Measurements from ENCODE around the gene SUMO3.

DNA sequence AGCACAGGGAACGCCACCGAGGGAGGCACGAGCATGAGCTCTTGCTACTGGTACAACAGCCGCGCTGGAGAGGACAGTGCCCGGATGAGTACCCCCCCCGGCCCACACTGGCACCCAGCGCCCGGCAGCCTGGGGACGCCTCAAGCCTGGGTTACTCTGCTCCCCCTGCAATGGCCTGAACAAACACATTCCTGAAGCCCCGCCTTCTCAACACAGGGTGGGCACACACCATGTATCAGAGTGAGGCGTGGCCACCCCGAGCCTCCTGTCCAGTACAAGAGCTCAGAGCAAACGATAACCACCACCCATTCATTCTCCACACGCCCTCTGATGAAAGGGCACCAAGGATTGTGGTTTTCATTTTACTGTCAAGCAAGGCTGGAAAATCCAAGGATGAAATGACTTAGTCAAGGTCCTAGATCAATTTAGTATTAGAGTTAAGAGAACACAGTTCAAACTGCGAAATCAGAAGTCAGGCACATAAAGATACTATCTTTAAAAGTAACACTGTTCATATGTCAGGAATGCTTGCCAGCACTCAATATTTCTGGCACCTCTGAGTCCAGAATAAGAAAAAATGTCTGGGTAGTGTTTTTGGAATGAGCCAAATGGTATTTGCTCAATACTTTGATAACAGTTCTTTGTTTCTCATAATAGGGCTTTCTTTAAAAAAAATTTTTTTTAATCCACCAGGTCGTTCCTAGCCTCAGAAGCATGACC lies 38.3 kb downstream of the SUMO3 start:
- TF ChIP-seq, protein P1, sequence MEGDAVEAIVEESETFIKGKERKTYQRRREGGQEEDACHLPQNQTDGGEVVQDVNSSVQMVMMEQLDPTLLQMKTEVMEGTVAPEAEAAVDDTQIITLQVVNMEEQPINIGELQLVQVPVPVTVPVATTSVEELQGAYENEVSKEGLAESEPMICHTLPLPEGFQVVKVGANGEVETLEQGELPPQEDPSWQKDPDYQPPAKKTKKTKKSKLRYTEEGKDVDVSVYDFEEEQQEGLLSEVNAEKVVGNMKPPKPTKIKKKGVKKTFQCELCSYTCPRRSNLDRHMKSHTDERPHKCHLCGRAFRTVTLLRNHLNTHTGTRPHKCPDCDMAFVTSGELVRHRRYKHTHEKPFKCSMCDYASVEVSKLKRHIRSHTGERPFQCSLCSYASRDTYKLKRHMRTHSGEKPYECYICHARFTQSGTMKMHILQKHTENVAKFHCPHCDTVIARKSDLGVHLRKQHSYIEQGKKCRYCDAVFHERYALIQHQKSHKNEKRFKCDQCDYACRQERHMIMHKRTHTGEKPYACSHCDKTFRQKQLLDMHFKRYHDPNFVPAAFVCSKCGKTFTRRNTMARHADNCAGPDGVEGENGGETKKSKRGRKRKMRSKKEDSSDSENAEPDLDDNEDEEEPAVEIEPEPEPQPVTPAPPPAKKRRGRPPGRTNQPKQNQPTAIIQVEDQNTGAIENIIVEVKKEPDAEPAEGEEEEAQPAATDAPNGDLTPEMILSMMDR (IDR thresholded peaks at IDR 0.05): no peak
- no peak for TF ChIP-seq POLR2A (IDR thresholded peaks at IDR 0.05)
